Left renal pelvis (tissue), 4 donors: Measurements from ENCODE around the gene RASL10B. TPM values are rescaled to one million over a fixed set of nuclear protein-coding genes. Genes with fewer than 3 reads are reported as not detected.

Experiments
- DNase-seq, 4 donors: peaks; one replicate each; pipeline ENCODE4 v3.0.0-alpha.2; 2013; ENCODE audit warnings: low read depth in 4 of 4, low spot score in 3 of 4
- polyA plus RNA-seq, 4 donors: library from polyadenylated mRNA; unstranded; fragments of 120-200 nt; gene quantifications; one replicate each; pipeline ENCODE4 v1.2.1, GENCODE V29; 2013; ENCODE audit not compliant: insufficient read length in 4 of 4

The RASL10B gene
- polyA plus RNA-seq, 4 donors: 4.8 to 15.0 (median 11.0) TPM

DNA sequence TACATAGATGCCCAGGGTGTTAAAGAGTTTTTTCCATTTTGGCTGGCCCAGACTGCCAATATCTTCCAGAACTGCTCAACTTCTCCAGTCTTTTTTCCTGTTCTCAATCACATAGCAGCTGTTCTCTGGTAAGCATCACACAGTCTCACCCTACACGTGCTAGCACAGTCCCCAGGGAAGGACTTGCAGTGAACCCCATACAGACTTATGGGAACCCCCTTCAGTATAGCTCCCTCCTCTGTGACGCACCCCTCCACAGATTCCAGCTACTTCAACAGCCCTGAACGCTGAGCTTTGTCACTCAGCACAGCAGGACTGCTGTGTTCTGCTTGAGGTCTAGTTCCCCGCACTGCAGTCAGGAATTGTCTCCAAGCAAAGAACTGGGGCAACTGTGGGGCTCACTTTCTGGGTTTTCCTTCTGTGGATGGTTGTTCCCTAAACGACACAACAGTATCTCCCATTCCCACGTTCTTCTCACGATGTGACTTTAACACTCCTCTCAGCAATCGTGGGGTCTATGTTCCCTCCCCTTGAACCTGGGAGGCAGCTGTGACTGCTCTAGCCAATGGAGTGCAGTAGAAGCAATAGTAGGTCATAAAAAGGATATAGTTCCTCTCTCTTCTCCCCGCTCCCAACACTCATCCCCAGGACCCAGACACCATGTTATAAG, 60.4 kb downstream of the RASL10B start:
- DNase-seq: no peak

Other genes starting within 250 kb of the RASL10B start
- gene SLFN12L, start 194.0 kb upstream of the RASL10B start, polyA plus RNA-seq: under 1 TPM; 0.12 to 0.34 (median 0.29) TPM
- gene SLFN14, start 170.8 kb upstream of the RASL10B start, polyA plus RNA-seq: under 1 TPM; 0.09 to 0.63 (median 0.16) TPM
- 10 to 100 TPM; 11.0 to 14.6 (median 11.9) TPM for gene PEX12, start 153.1 kb upstream of the RASL10B start, polyA plus RNA-seq
- 100 to 1,000 TPM; 114 to 142 (median 127) TPM for gene AP2B1, start 144.3 kb upstream of the RASL10B start, polyA plus RNA-seq
- gene GAS2L2, start 21.6 kb downstream of the RASL10B start, polyA plus RNA-seq: under 1 TPM in 2 of 4 donors, not detected in 2; 0.10 to 0.12 TPM
- gene C17orf50, start 29.2 kb downstream of the RASL10B start, polyA plus RNA-seq: under 1 TPM in 1 of 4 donors, not detected in 3; 0.21 TPM
- gene MMP28, start 64.0 kb downstream of the RASL10B start, polyA plus RNA-seq: 10 to 100 TPM in 1 of 4 donors, 1 to 10 TPM in 3; 1.9 to 11.0 (median 2.4) TPM
- 100 to 1,000 TPM; 188 to 242 (median 234) TPM for gene TAF15, start 77.8 kb downstream of the RASL10B start, polyA plus RNA-seq
- gene HEATR9, start 137.3 kb downstream of the RASL10B start, polyA plus RNA-seq: under 1 TPM in 1 of 4 donors, not detected in 3; 0.18 TPM
- gene CCL5, start 148.7 kb downstream of the RASL10B start, polyA plus RNA-seq: 1 to 10 TPM; 1.1 to 2.1 (median 1.6) TPM
- gene RDM1, start 199.1 kb downstream of the RASL10B start, polyA plus RNA-seq: 1 to 10 TPM; 1.4 to 3.6 (median 2.3) TPM
- gene LYZL6, start 212.1 kb downstream of the RASL10B start, polyA plus RNA-seq: not detected
- gene CCL16, start 249.9 kb downstream of the RASL10B start, polyA plus RNA-seq: under 1 TPM in 3 of 4 donors, not detected in 1; 0.10 to 0.53 (median 0.19) TPM